DOHH2 (cell line): ENCODE measurements around the gene GRM2.

Experiments used
- H3F3A ChIP-seq: fragments of 200-600 bp; sonication (generic), shearing (Covaris generic); 2 replicates; pipeline ENCODE4 v1.6.0; 2016; ENCODE audit warnings: antibody characterized with exemption, mild to moderate bottlenecking; ENCODE audit not compliant: control insufficient read depth, insufficient read depth
- H3K27ac ChIP-seq: fragments of 200-600 bp; sonication (generic); 2 replicates; pipeline ENCODE4 v1.5.1; 2014; ENCODE audit warnings: low read depth, mild to moderate bottlenecking, low read length, moderate library complexity
- H3K27me3 ChIP-seq: fragments of 200-600 bp; sonication (generic); 2 replicates; pipeline ENCODE4 v1.6.1; 2014; ENCODE audit warnings: mild to moderate bottlenecking, low read length, mixed read lengths; ENCODE audit not compliant: control insufficient read depth
- H3K36me3 ChIP-seq: fragments of 200-600 bp; sonication (generic); 2 replicates; pipeline ENCODE4 v1.6.1; 2014; ENCODE audit warnings: mild to moderate bottlenecking, low read length, moderate library complexity, mixed read lengths; ENCODE audit not compliant: control insufficient read depth
- H3K4me1 ChIP-seq: fragments of 200-600 bp; sonication (generic); 2 replicates; pipeline ENCODE4 v1.6.1; 2014; ENCODE audit warnings: mild to moderate bottlenecking, low read length, mixed read lengths; ENCODE audit not compliant: control insufficient read depth
- H3K4me2 ChIP-seq: fragments of 200-600 bp; sonication (generic); 2 replicates; pipeline ENCODE4 v1.6.0; 2014; ENCODE audit warnings: mild to moderate bottlenecking, low read length, moderate library complexity
- H3K4me3 ChIP-seq: fragments of 200-600 bp; sonication (generic); 2 replicates; pipeline ENCODE4 v1.5.1; 2014; ENCODE audit warnings: mild to moderate bottlenecking, low read length, mixed read lengths
- H3K79me2 ChIP-seq: fragments of 200-600 bp; sonication (generic); 2 replicates; pipeline ENCODE4 v1.6.1; 2014; ENCODE audit warnings: mild to moderate bottlenecking, low read length, mixed read lengths; ENCODE audit not compliant: control insufficient read depth
- H3K9me2 ChIP-seq: fragments of 200-600 bp; sonication (generic); replicated peaks from 2 replicates; pipeline ENCODE4 v1.6.1; 2014; ENCODE audit warnings: mild to moderate bottlenecking, low read length, mixed read lengths; ENCODE audit not compliant: control insufficient read depth
- H3K9me3 ChIP-seq: fragments of 200-600 bp; sonication (generic); 2 replicates; pipeline ENCODE4 v1.6.1; 2014; ENCODE audit warnings: antibody characterized with exemption, low read length, mixed read lengths; ENCODE audit not compliant: control insufficient read depth, insufficient read depth
- H4K20me1 ChIP-seq: fragments of 200-600 bp; sonication (generic); 2 replicates; pipeline ENCODE4 v1.6.0; 2014; ENCODE audit warnings: low read depth, mild to moderate bottlenecking, antibody characterized with exemption, low read length, moderate library complexity; ENCODE audit not compliant: control insufficient read depth, insufficient read depth
- EZH2phosphoT487 ChIP-seq: fragments of 200-600 bp; sonication (generic); IDR thresholded peaks from 2 replicates; pipeline ENCODE4 v1.6.1; 2017; ENCODE audit warnings: borderline replicate concordance, mild to moderate bottlenecking, antibody characterized with exemption, low read length, moderate library complexity, mixed read lengths
- TF ChIP-seq, protein P1 (sequence below): fragments of 200-600 bp; sonication (generic); IDR thresholded peaks from one replicate; pipeline ENCODE4 v1.5.1; 2014; ENCODE audit warnings: antibody characterized with exemption, mild to moderate bottlenecking, low read depth, low read length; ENCODE audit not compliant: poor library complexity, severe bottlenecking

GRM2 gene

GRCh38 chr3:51729042-51729633, 22.3 kb downstream of the GRM2 start:
- Histone ChIP-seq H3K9me3 (no peaks in the 10 kb centered on the region), H3K27me3 (peaks cover 7% of the 10 kb centered on the region; the same call in 1 of the 2 replicates), H3K4me1 (peaks cover 9% of the 10 kb centered on the region), H3F3A (no peaks in the 10 kb centered on the region), H3K27ac (no peak overlapping the region), H3K79me2 (no peaks in the 10 kb centered on the region), H3K4me3 (no peak overlapping the region), H3K9me2 (no peaks in the 10 kb centered on the region), H3K36me3 (no peaks in the 10 kb centered on the region), H4K20me1 (no peaks in the 10 kb centered on the region), H3K4me2 (no peak overlapping the region)
- TF ChIP-seq EZH2phosphoT487 = no peak
- TF ChIP-seq, protein P1, sequence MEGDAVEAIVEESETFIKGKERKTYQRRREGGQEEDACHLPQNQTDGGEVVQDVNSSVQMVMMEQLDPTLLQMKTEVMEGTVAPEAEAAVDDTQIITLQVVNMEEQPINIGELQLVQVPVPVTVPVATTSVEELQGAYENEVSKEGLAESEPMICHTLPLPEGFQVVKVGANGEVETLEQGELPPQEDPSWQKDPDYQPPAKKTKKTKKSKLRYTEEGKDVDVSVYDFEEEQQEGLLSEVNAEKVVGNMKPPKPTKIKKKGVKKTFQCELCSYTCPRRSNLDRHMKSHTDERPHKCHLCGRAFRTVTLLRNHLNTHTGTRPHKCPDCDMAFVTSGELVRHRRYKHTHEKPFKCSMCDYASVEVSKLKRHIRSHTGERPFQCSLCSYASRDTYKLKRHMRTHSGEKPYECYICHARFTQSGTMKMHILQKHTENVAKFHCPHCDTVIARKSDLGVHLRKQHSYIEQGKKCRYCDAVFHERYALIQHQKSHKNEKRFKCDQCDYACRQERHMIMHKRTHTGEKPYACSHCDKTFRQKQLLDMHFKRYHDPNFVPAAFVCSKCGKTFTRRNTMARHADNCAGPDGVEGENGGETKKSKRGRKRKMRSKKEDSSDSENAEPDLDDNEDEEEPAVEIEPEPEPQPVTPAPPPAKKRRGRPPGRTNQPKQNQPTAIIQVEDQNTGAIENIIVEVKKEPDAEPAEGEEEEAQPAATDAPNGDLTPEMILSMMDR = no peak

- Histone ChIP-seq H3K4me3 (no peak overlapping the region), H3K9me2 (no peaks in the 10 kb centered on the region), H3K4me2 (no peak overlapping the region), H4K20me1 (no peaks in the 10 kb centered on the region), H3K79me2 (no peaks in the 10 kb centered on the region), H3K27ac (no peak overlapping the region), H3K36me3 (no peaks in the 10 kb centered on the region), H3K27me3 (peaks cover 14% of the 10 kb centered on the region), H3K9me3 (no peaks in the 10 kb centered on the region), H3F3A (no peaks in the 10 kb centered on the region), H3K4me1 (no peaks in the 10 kb centered on the region)
- no peak for TF ChIP-seq EZH2phosphoT487
- TF ChIP-seq, protein P1 = no peak
Observed at GRCh38 chr3:51733859-51734571, 27.1 kb downstream of the GRM2 start.

DNA sequence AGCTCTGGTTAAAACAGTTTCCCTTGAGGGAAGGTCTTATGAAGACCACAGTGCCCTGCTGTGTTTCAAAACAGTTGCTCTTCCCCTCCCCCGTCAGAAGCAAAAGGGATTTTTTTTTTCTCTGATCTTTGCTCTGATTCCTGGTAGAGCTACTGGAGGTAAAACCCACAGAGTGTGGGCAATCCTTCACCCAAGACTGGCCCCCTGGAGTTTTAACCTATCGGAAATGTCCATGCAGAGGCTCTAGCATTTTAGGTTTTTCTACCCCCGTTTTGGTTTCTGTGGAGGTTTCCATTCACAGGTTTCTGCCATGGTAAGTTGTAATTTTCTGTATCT, 27.7 kb downstream of the GRM2 start:
- no peak for TF ChIP-seq EZH2phosphoT487
- Histone ChIP-seq H3K4me1 (no peaks in the 10 kb centered on the region), H3K4me2 (no peak overlapping the region), H3K9me3 (no peaks in the 10 kb centered on the region), H3K27me3 (peaks cover 14% of the 10 kb centered on the region), H3K4me3 (no peak overlapping the region), H3K27ac (no peak overlapping the region), H3K9me2 (no peaks in the 10 kb centered on the region), H4K20me1 (no peaks in the 10 kb centered on the region), H3F3A (no peaks in the 10 kb centered on the region), H3K79me2 (no peaks in the 10 kb centered on the region), H3K36me3 (no peaks in the 10 kb centered on the region)

DNA sequence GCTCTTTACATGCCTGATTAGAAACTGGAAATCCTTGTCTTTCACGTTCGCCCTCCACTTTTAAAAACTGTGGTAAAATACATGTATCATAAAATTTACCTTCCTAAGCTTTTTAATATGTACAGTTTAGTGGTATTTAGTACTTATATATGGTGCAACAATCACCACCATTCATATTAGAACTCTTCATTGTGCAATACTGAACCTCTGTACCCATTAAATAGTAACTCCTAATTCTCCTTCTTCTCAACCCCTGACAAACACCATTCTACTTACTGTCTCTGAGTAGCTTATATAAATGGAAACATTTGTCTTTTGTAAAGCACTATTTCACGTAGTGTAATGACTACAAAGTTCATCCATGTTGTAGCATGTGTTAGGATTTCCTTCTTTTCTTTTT, 28.2 kb downstream of the GRM2 start:
- no peak overlapping the region for H3K4me3 ChIP-seq
- no peaks in the 10 kb centered on the region for H3K9me3 ChIP-seq
- peaks cover 11% of the 10 kb centered on the region for H3K27me3 ChIP-seq
- no peaks in the 10 kb centered on the region for H4K20me1 ChIP-seq
- H3F3A ChIP-seq = no peaks in the 10 kb centered on the region
- H3K79me2 ChIP-seq = no peaks in the 10 kb centered on the region
- no peak overlapping the region for H3K27ac ChIP-seq
- H3K9me2 ChIP-seq = no peaks in the 10 kb centered on the region
- H3K36me3 ChIP-seq = no peaks in the 10 kb centered on the region
- no peak for TF ChIP-seq EZH2phosphoT487
- TF ChIP-seq, protein P1 = no peak
- no peak overlapping the region for H3K4me2 ChIP-seq
- no peaks in the 10 kb centered on the region for H3K4me1 ChIP-seq
